IPS DF 4.7 (cell line): ENCODE results near the gene EFHC2.
A peak's percentile ranks its signal among the peaks of the same experiment; 100 is the strongest.

Experiments used
- DNase-seq: peaks from one replicate; pipeline ENCODE4 v3.0.0-alpha.2; 2013; ENCODE audit warnings: low spot score; ENCODE audit errors: extremely low read depth

EFHC2 gene

GRCh38 chrX:44343412-44344141 is at the start of gene EFHC2:
Gene EFHC2, minus strand, starts transcription at chrX:44343672. Its CDS starts 84 bp downstream, at chrX:44343588.
- DNase-seq: no peak

- DNase-seq: no peak
These were observed 49.3 kb upstream of the EFHC2 start for GRCh38 chrX:44392767-44393166.

- DNase-seq: no peak
These were observed 41.3 kb upstream of the EFHC2 start for GRCh38 chrX:44384688-44385338.

GRCh38 chrX:44382871-44383270 is 39.4 kb upstream of the EFHC2 start:
- no peak for DNase-seq

GRCh38 chrX:44352758-44353157 is 9.3 kb upstream of the EFHC2 start:
- no peak for DNase-seq

- no peak for DNase-seq
These were observed 6.1 kb upstream of the EFHC2 start for GRCh38 chrX:44349561-44349960.

GRCh38 chrX:44344687-44345086 is 1.2 kb upstream of the EFHC2 start:
- DNase-seq: no peak

GRCh38 chrX:44344194-44344593 is 722 bp upstream of the EFHC2 start:
- no peak for DNase-seq

GRCh38 chrX:44342866-44343265 is 606 bp downstream of the EFHC2 start:
- no peak for DNase-seq

- DNase-seq: no peak
These were observed 5.1 kb downstream of the EFHC2 start for GRCh38 chrX:44338361-44338760.

GRCh38 chrX:44332437-44332836 is 11.0 kb downstream of the EFHC2 start:
- DNase-seq: peak; percentile 28

- no peak for DNase-seq
These were observed 13.2 kb downstream of the EFHC2 start for GRCh38 chrX:44330227-44330626.

- DNase-seq: no peak
These were observed 23.9 kb downstream of the EFHC2 start for GRCh38 chrX:44319550-44319949.

GRCh38 chrX:44317181-44317580 is 26.3 kb downstream of the EFHC2 start:
- DNase-seq: no peak

GRCh38 chrX:44314808-44315207 is 28.7 kb downstream of the EFHC2 start:
- DNase-seq: no peak

GRCh38 chrX:44314259-44314734 is 29.2 kb downstream of the EFHC2 start:
- no peak for DNase-seq

GRCh38 chrX:44312421-44312820 is 31.1 kb downstream of the EFHC2 start:
- no peak for DNase-seq

- DNase-seq: no peak
These were observed 33.2 kb downstream of the EFHC2 start for GRCh38 chrX:44310227-44310626.

GRCh38 chrX:44308869-44309268 is 34.6 kb downstream of the EFHC2 start:
- no peak for DNase-seq

- no peak for DNase-seq
These were observed 37.1 kb downstream of the EFHC2 start for GRCh38 chrX:44306356-44306755.

- no peak for DNase-seq
These were observed 37.6 kb downstream of the EFHC2 start for GRCh38 chrX:44305921-44306320.

GRCh38 chrX:44303119-44303518 is 40.4 kb downstream of the EFHC2 start:
- no peak for DNase-seq

- DNase-seq: no peak
These were observed 44.3 kb downstream of the EFHC2 start for GRCh38 chrX:44299177-44299576.
